ENCODE data around the gene COQ7. TPM values are rescaled to one million over a fixed set of nuclear protein-coding genes. Genes with fewer than 3 reads are reported as not detected.
A peak's percentile ranks its signal among the peaks of the same experiment; 100 is the strongest.

The COQ7 gene
- total and polyA plus RNA-seq, 8 donors, result 6.9 to 12.6 (median 10.1) TPM

DNA sequence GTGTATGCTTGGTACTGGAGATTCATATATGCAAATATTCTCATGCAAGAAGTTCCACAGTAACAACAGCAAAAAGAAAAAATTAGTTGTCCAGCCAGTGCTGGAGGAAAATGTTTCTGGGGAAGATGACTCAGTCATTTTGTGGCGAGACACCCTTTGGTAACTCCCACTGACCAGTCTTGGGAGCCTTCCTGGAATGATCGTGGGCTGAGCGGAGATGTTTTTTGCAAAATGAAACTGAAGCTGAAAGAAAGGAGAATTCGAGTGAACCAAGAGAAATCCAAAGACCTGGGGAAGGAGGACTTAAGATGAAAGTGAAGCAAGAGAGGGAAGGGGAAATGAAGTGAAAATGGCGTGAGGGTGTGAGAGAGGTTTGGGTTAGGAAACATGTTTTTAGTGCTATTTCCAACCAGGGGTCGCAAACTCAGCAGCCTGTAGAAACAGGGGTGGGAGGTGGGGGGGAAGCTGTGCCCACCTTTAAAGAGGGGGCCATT, 51.6 kb downstream of the COQ7 start:
- FAIRE-seq (no peak), ATAC-seq (peak in 2 of 4 donors; percentile 19 to 41), DNase-seq (no peak)
- intact Hi-C loops (cut with DNase I), result no loop called here
- 74 to 80% methylated on average over 6 of the region's 6 CpGs for WGBS, 2 donors
- no peaks in the 10 kb centered on the region for H3K36me3 ChIP-seq
- peak overlapping the region in 2 of 4 donors; percentile 48 to 52 for H3K27ac ChIP-seq
- TF ChIP-seq, protein P1, sequence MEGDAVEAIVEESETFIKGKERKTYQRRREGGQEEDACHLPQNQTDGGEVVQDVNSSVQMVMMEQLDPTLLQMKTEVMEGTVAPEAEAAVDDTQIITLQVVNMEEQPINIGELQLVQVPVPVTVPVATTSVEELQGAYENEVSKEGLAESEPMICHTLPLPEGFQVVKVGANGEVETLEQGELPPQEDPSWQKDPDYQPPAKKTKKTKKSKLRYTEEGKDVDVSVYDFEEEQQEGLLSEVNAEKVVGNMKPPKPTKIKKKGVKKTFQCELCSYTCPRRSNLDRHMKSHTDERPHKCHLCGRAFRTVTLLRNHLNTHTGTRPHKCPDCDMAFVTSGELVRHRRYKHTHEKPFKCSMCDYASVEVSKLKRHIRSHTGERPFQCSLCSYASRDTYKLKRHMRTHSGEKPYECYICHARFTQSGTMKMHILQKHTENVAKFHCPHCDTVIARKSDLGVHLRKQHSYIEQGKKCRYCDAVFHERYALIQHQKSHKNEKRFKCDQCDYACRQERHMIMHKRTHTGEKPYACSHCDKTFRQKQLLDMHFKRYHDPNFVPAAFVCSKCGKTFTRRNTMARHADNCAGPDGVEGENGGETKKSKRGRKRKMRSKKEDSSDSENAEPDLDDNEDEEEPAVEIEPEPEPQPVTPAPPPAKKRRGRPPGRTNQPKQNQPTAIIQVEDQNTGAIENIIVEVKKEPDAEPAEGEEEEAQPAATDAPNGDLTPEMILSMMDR (IDR thresholded peaks at IDR 0.05), result no peak
- peak overlapping the region in 1 of 4 donors; percentile 13 for H3K4me3 ChIP-seq
- no peaks in the 10 kb centered on the region for H3K27me3 ChIP-seq
- H3K9me3 ChIP-seq, result no peaks in the 10 kb centered on the region
- H3K4me1 ChIP-seq, result peaks cover 24 to 45% (median 30%) of the 10 kb centered on the region in 3 donors

DNA sequence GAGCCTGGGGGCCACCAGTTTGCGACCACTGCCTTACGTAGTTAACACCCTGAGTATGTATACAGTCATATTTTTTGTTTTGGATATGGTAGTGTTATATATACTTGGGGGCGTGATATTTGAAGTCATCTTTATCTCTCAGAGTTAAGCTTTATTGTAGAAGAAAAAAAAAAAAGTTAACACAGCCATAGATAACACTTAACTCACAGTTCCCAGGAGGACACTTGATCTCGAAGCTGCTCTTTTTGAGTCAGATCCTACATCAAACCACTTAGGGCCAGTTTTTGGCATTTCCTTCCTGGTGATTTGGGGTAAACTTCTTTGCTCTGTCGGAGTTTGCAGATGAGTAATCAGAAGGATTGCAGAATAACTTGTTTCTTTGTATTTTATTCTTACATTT, 52.1 kb downstream of the COQ7 start:
- intact Hi-C loops (cut with DNase I), result no loop called here
- no peaks in the 10 kb centered on the region for H3K27me3 ChIP-seq
- H3K36me3 ChIP-seq, result no peaks in the 10 kb centered on the region
- H3K4me1 ChIP-seq, result peaks cover 24 to 45% (median 30%) of the 10 kb centered on the region in 3 donors
- ATAC-seq (peak in 1 of 4 donors; percentile 16), DNase-seq (no peak), FAIRE-seq (no peak)
- 68 to 71% methylated on average over 5 of the region's 5 CpGs for WGBS, 2 donors
- TF ChIP-seq, protein P1 (IDR thresholded peaks at IDR 0.05), result no peak
- H3K4me3 ChIP-seq, result peak overlapping the region in 1 of 4 donors; percentile 13
- H3K9me3 ChIP-seq, result no peaks in the 10 kb centered on the region
- H3K27ac ChIP-seq, result peak overlapping the region in 2 of 4 donors; percentile 48 to 52

DNA sequence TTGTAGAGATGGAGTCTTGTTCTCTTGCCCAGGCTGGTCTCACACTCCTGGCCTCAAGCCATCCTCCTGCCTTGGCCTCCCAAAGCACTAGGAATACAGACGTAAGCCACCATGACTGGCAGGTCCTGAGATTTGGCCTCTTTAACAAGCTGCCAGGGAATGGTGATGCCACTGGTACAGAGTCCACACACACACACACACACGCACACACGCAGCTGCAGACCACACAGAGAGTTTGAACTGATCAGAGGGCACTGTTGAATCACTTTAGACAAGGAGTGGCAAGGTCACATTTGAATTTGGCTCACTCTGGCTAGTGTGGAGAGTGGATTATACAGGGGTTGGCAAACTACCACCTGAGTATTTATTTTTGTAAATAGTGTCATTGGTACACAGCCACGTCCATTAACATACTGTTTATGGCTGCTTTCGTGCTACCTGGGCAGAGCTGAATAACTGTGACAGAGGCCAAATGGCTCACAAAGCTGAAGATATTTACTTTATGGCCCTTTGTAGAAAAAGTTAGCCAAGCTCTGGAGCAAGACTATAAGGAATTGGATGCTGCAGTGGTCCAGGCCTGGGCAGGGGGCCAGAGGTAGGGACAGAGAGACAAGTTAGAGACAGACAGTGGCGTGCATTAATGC, 56.2 kb downstream of the COQ7 start:
- H3K27ac ChIP-seq, result no peak overlapping the region
- FAIRE-seq (no peak), ATAC-seq (peak; percentile 55 to 80 (median 70)), DNase-seq (peak in 3 of 6 donors; percentile 52 to 68 (median 65))
- intact Hi-C loops (cut with DNase I), result no loop called here
- no peaks in the 10 kb centered on the region for H3K27me3 ChIP-seq
- WGBS, 2 donors, result 27 to 42% methylated on average over 6 of the region's 6 CpGs
- TF ChIP-seq, protein P1 (IDR thresholded peaks at IDR 0.05), result no peak
- no peaks in the 10 kb centered on the region for H3K36me3 ChIP-seq
- no peak overlapping the region for H3K4me3 ChIP-seq
- no peaks in the 10 kb centered on the region for H3K9me3 ChIP-seq
- peaks cover 8 to 11% (median 8%) of the 10 kb centered on the region in 3 donors for H3K4me1 ChIP-seq

DNA sequence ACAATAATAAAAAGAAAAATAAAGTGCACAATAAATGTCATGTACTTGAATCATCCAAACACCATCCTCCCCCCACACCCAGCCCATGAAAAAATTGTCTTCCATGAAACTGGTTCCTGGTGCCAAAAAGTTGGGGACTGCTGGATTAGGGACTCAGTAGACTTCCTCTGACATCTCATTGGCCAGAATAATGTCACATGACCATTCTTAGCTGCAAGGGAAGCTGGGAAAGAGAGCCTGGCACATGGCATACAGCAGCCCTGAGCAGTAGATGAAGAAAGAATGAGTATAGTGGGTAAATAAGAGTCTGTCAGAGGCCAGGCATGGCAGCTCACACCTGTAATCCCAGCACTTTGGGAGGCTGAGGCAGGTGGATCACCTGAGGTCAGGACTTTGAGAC, 58.9 kb downstream of the COQ7 start:
- FAIRE-seq (no peak), DNase-seq (no peak), ATAC-seq (no peak)
- Histone ChIP-seq H3K4me1 (peaks cover 3 to 4% (median 4%) of the 10 kb centered on the region in 3 donors), H3K27me3 (no peaks in the 10 kb centered on the region), H3K4me3 (no peak overlapping the region), H3K27ac (no peak overlapping the region), H3K9me3 (no peaks in the 10 kb centered on the region), H3K36me3 (no peaks in the 10 kb centered on the region)
- TF ChIP-seq, protein P1 (IDR thresholded peaks at IDR 0.05), result no peak
- intact Hi-C loops (cut with DNase I), result no loop called here

DNA sequence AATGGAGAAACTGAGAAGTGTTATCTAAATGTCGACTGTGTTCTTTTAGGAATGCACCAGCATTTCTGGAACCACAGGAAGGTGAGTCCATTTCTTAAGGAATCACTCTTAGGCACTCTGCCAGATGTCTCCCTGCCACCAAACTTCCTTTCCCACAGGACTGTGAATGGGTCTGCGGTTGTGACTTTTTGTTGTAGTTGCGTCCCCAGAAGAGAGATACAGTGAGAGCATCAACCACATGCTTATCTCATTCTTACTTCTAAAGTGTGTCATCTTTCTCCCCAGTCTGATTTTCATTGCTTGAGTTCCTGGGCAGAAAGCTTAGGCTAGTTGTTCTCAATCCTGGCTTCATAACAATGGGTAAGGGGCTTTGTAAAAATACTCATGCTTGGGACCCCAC, 59.8 kb downstream of the COQ7 start:
- no peak for FAIRE-seq
- Histone ChIP-seq H3K36me3 (no peaks in the 10 kb centered on the region), H3K4me3 (no peak overlapping the region), H3K27me3 (no peaks in the 10 kb centered on the region), H3K27ac (no peak overlapping the region), H3K4me1 (no peaks in the 10 kb centered on the region), H3K9me3 (no peaks in the 10 kb centered on the region)
- TF ChIP-seq, protein P1 (IDR thresholded peaks at IDR 0.05), result no peak
- WGBS, 2 donors, result 88 to 89% methylated on average over 3 of the region's 3 CpGs
- ATAC-seq, result no peak
- intact Hi-C loops (cut with DNase I), result no loop called here
- DNase-seq, result no peak

Measured in pancreas (tissue), 10 donors.